Endothelial cell of umbilical vein (primary cell): ENCODE measurements around the gene TRMT44. TPM values are rescaled to one million over a fixed set of nuclear protein-coding genes. Genes with fewer than 3 reads are reported as not detected.

Experiments used
- BruUV-seq: library from RNA; stranded (reverse); fragments of 400-500 nt; replicated peaks from 2 replicates; lab custom pipeline; 2021; lab: Mats Ljungman, UMichigan
- CTCF ChIA-PET: fragments of 300-600, 350-600 bp; sonication (Branson Sonifier 250); formaldehyde crosslinking; loops from one replicate; lab custom pipeline; 2021; ENCODE audit warnings: antibody characterized with exemption, inconsistent platforms; lab: Charles Lee
- POLR2A ChIA-PET: fragments of 300-600, 350-600 bp; sonication (Branson Sonifier 250); formaldehyde crosslinking; loops from one replicate; lab custom pipeline; 2021; ENCODE audit warnings: antibody characterized with exemption, inconsistent platforms; lab: Charles Lee
- DNase-seq: peaks from one replicate; pipeline ENCODE4 v3.0.0-alpha.2; 2011; ENCODE audit warnings: low read depth, low spot score
- FAIRE-seq: peaks from 2 replicates; lab custom pipeline; 2011; peaks lifted over from hg19 to GRCh38; lab: Jason Lieb, UNC
- H2AFZ ChIP-seq: 2 replicates; pipeline ENCODE4 v1.6.0; 2012; ENCODE audit warnings: low read depth, low read length, control low read depth, inconsistent platforms
- H3K27ac ChIP-seq: 2 replicates; pipeline ENCODE4 v1.5.1; 2011; ENCODE audit warnings: low read depth, mild to moderate bottlenecking, control low read depth, low read length, moderate library complexity; ENCODE audit not compliant: insufficient read depth
- H3K27me3 ChIP-seq, 2 experiments: 2 replicates each; pipeline versions ENCODE4 v1.6.0 to v1.6.1; 2011; ENCODE audit warnings: low read length in 2 of 2, mixed read lengths in 1 of 2; ENCODE audit not compliant: control insufficient read depth in 2 of 2, insufficient read depth in 2 of 2
- H3K36me3 ChIP-seq, 2 experiments: 2 replicates in 1 of 2; 3 replicates in 1 of 2; pipeline ENCODE4 v1.5.1; 2011; ENCODE audit warnings: low read length in 2 of 2, mild to moderate bottlenecking in 1 of 2, moderate library complexity in 1 of 2; ENCODE audit not compliant: control insufficient read depth in 2 of 2, insufficient read depth in 2 of 2; ENCODE audit errors: extremely low read depth in 1 of 2
- H3K4me1 ChIP-seq: 3 replicates; pipeline ENCODE4 v1.5.1; 2011; ENCODE audit warnings: mild to moderate bottlenecking, low read length; ENCODE audit not compliant: control insufficient read depth, insufficient read depth; ENCODE audit errors: extremely low read depth
- H3K4me2 ChIP-seq: 2 replicates; pipeline ENCODE4 v1.6.1; 2011; ENCODE audit warnings: low read length, control low read depth, mixed read lengths; ENCODE audit not compliant: insufficient read depth
- H3K4me3 ChIP-seq, 3 experiments: fragments of 200-600 bp in 1 of 3; sonication (generic), shearing (Covaris generic) in 1 of 3; replicated peaks in 1 of 3; 2 replicates each; pipeline ENCODE4 v1.5.1; 2011 to 2016; ENCODE audit warnings: control low read depth in 3 of 3, low read length in 3 of 3, mild to moderate bottlenecking in 2 of 3, inconsistent platforms in 1 of 3, low read depth in 1 of 3, moderate library complexity in 1 of 3; ENCODE audit not compliant: insufficient read depth in 1 of 3
- H3K79me2 ChIP-seq: 2 replicates; pipeline ENCODE4 v1.6.0; 2012; ENCODE audit warnings: low read length, inconsistent platforms; ENCODE audit not compliant: control insufficient read depth, insufficient read depth
- H3K9ac ChIP-seq: replicated peaks from 2 replicates; pipeline ENCODE3; 2011; ENCODE audit warnings: low read length, control low read depth; ENCODE audit not compliant: insufficient read depth; ENCODE audit errors: extremely low read depth
- H3K9me1 ChIP-seq: replicated peaks from 3 replicates; pipeline ENCODE4 v1.6.0; 2011; ENCODE audit warnings: mild to moderate bottlenecking, low read length; ENCODE audit not compliant: control insufficient read depth, insufficient read depth; ENCODE audit errors: extremely low read depth
- H3K9me3 ChIP-seq: replicated peaks from 2 replicates; pipeline ENCODE4 v1.5.1; 2012; ENCODE audit warnings: low read length, inconsistent platforms; ENCODE audit not compliant: control insufficient read depth, insufficient read depth
- H4K20me1 ChIP-seq: replicated peaks from 2 replicates; pipeline ENCODE3; 2011; ENCODE audit warnings: mild to moderate bottlenecking, low read length; ENCODE audit not compliant: control insufficient read depth, insufficient read depth; ENCODE audit errors: extremely low read depth
- EZH2 ChIP-seq: IDR thresholded peaks from 2 replicates; pipeline ENCODE4 v1.6.1; 2012; ENCODE audit warnings: borderline replicate concordance, low read depth, mild to moderate bottlenecking, moderate library complexity, low read length, inconsistent platforms; ENCODE audit not compliant: severe bottlenecking
- FOS ChIP-seq: IDR thresholded peaks from 2 replicates; pipeline ENCODE4 v1.6.1; 2011; ENCODE audit warnings: mild to moderate bottlenecking, low read length, moderate library complexity, borderline replicate concordance; ENCODE audit not compliant: insufficient read depth
- JUN ChIP-seq: IDR thresholded peaks from 2 replicates; pipeline ENCODE4 v1.6.1; 2011; ENCODE audit warnings: borderline replicate concordance, low read depth; ENCODE audit not compliant: insufficient read length, insufficient read depth
- POLR2A ChIP-seq: IDR thresholded peaks from 2 replicates; pipeline ENCODE4 v1.6.1; 2012; ENCODE audit warnings: low read depth, mild to moderate bottlenecking, control low read depth, low read length
- POLR2AphosphoS5 ChIP-seq: IDR thresholded peaks from 2 replicates; pipeline ENCODE4 v1.6.1; 2012; ENCODE audit warnings: low read depth, mild to moderate bottlenecking, control low read depth, low read length, moderate library complexity; ENCODE audit not compliant: insufficient read depth
- dilution Hi-C: fragments of 300-500 bp; cut with MboI; formaldehyde crosslinking; loops from one replicate; pipeline ENCODE4 v1.15.0; 2019; ENCODE audit warnings: low sequenced_read_pairs; ENCODE audit not compliant: extremely low pct_ligation_motif_present
- intact Hi-C: fragments of 100-400 bp; cut with micrococcal nuclease; formaldehyde crosslinking; loops from one replicate; pipeline ENCODE4 v1.10.0; 2022
- polyA plus RNA-seq, 4 experiments: library from polyadenylated mRNA; depleted of rRNA in 3 of 4; stranded (reverse) in 3 of 4; unstranded in 1 of 4; fragments of >200 nt; gene quantifications; 2 replicates each; pipeline versions ENCODE4 v1.2.1 to v1.2.3, GENCODE V29; 2011 to 2012; ENCODE audit warnings: missing spikeins in 1 of 4
- total RNA-seq: library from RNA; stranded (reverse); gene quantifications from 2 replicates; pipeline ENCODE4 v1.2.3, GENCODE V29; 2021
- TF ChIP-seq, protein P1 (sequence below), 2 donors: IDR thresholded peaks; 1 replicate in 1 of 2; 2 replicates in 1 of 2; pipeline ENCODE4 v1.5.1; 2011; ENCODE audit warnings: low read length in 2 of 2, mild to moderate bottlenecking in 2 of 2, moderate library complexity in 2 of 2, control low read depth in 1 of 2, inconsistent platforms in 1 of 2, low read depth in 1 of 2; ENCODE audit not compliant: insufficient read depth in 1 of 2; ENCODE audit errors: extremely low read depth in 1 of 2

The TRMT44 gene
- total and polyA plus RNA-seq, 2 donors (not counting 3 experiments of a cell fraction or from before 2014, with no cell fraction given) = 10.4 to 17.3 TPM

DNA sequence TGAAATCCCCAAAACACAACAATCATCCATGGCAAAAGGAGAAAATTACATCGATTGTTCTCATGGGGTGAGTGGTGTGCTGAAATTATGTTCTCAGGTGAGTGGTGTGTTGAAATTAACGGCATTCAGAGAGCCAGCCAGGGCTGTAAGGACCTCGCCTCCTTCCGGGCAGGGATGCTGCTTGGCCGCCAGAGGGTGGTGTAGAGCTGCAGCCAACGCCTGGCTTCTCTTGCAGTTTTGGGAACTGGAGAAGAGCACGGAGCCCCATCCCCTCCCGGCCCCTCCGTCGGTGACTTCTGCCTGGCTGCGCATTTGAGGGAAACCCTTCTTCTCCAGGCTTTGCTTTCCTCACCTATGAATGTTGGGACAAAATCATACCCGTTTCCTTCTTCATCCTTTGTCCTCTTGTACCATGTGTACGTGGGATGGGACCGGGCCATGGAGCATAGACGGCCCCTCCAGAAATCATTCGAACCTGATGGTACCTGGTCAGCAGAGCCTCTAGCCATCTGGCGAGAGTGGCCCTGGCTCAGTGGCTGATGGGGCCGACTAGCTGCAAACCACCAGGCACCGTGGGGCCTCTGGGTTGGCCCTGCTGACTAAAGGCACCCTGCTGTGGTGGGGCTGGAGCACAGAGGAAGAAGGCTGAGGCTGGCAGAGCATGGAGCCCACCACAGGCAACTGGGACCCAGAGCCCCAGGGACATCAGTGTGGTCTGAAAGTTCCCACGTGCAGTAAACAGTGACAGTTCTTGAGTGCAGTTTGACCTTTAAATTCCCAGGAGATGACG, 28.4 kb downstream of the TRMT44 start:
- intact Hi-C loops = loop anchor here (1.0 kb wide), 1 partner anchor 78 kb away; no protein-coding TSS in a partner anchor
- Histone ChIP-seq H4K20me1 (no peaks in the 10 kb centered on the region), H3K9me3 (no peaks in the 10 kb centered on the region), H3K9me1 (no peaks in the 10 kb centered on the region), H3K4me1 (no peaks in the 10 kb centered on the region), H3K79me2 (no peaks in the 10 kb centered on the region), H3K27me3 (no peaks in the 10 kb centered on the region), H2AFZ (no peak overlapping the region), H3K9ac (no peak overlapping the region), H3K36me3 (peaks cover 6 to 24% of the 10 kb centered on the region in 2 experiments), H3K4me3 (no peak overlapping the region), H3K4me2 (no peak overlapping the region), H3K27ac (no peak overlapping the region)
- no TSS peak for BruUV-seq
- dilution Hi-C loops = no loop called here
- CTCF ChIA-PET = interaction anchor here (0.6 to 2.9 kb wide), 25 partner anchors 8 to 449 kb away, joined by 3 to 28 read pairs (median 5); partner anchors contain the start of gene CPZ
- POLR2A ChIA-PET = no interaction called here
- peak; percentile 45 for DNase-seq
- peak; percentile 76 for FAIRE-seq
- TF ChIP-seq EZH2 (no peak), POLR2AphosphoS5 (no peak), POLR2A (no peak), FOS (no peak), JUN (no peak)
- TF ChIP-seq, protein P1, sequence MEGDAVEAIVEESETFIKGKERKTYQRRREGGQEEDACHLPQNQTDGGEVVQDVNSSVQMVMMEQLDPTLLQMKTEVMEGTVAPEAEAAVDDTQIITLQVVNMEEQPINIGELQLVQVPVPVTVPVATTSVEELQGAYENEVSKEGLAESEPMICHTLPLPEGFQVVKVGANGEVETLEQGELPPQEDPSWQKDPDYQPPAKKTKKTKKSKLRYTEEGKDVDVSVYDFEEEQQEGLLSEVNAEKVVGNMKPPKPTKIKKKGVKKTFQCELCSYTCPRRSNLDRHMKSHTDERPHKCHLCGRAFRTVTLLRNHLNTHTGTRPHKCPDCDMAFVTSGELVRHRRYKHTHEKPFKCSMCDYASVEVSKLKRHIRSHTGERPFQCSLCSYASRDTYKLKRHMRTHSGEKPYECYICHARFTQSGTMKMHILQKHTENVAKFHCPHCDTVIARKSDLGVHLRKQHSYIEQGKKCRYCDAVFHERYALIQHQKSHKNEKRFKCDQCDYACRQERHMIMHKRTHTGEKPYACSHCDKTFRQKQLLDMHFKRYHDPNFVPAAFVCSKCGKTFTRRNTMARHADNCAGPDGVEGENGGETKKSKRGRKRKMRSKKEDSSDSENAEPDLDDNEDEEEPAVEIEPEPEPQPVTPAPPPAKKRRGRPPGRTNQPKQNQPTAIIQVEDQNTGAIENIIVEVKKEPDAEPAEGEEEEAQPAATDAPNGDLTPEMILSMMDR (IDR thresholded peaks at IDR 0.05; ENCODE audit: extremely low read depth in 1 of 2, insufficient read depth in 1 of 2, low read depth in 1 of 2, low read length in 2 of 2) = peak; percentile 88 to 97
